WTC11 (cell line): ENCODE data around the gene KLK2. TPM values are rescaled to one million over a fixed set of nuclear protein-coding genes. Genes with fewer than 3 reads are reported as not detected.

Experiments used
- ATAC-seq: fragments of 200-7000 bp; cut with Tn5 transposase; 2 replicates; pipeline ENCODE4 v1.10.0; 2021; ENCODE audit warnings: mild to moderate bottlenecking, moderate library complexity
- CTCF ChIA-PET: fragments of 300-600 bp; sonication (Branson Sonifier 250); formaldehyde crosslinking; loops from one replicate; lab custom pipeline; 2021; ENCODE audit warnings: antibody characterized with exemption; lab: Charles Lee
- POLR2A ChIA-PET: fragments of 350-600 bp; sonication (Branson Sonifier 250); formaldehyde crosslinking; loops from one replicate; lab custom pipeline; 2021; ENCODE audit warnings: antibody characterized with exemption; lab: Charles Lee
- DNase-seq: peaks from one replicate; pipeline ENCODE4 v3.0.0; 2021; ENCODE audit warnings: low spot score
- H3K27ac Mint-ChIP-seq: 2 replicates; pipeline ENCODE4 v1.8.0; 2021; ENCODE audit warnings: mixed read lengths
- H3K27me3 Mint-ChIP-seq: 2 replicates; pipeline ENCODE4 v1.8.0; 2021; ENCODE audit warnings: low read depth, mild to moderate bottlenecking, moderate library complexity, mixed read lengths
- H3K36me3 Mint-ChIP-seq: 2 replicates; pipeline ENCODE4 v1.8.0; 2021; ENCODE audit warnings: mixed read lengths
- H3K4me1 Mint-ChIP-seq: 2 replicates; pipeline ENCODE4 v1.8.0; 2022; ENCODE audit warnings: mixed read lengths
- H3K4me3 Mint-ChIP-seq: 2 replicates; pipeline ENCODE4 v1.8.0; 2021; ENCODE audit warnings: mild to moderate bottlenecking, moderate library complexity, mixed read lengths
- H3K9me3 Mint-ChIP-seq: 2 replicates; pipeline ENCODE4 v1.8.0; 2021; ENCODE audit warnings: mixed read lengths
- ATF1 ChIP-seq: sonication (generic); formaldehyde crosslinking; IDR thresholded peaks from 2 replicates; pipeline ENCODE4 v1.8.1; 2023; ENCODE audit warnings: mild to moderate bottlenecking, moderate library complexity, missing genetic modification reagents
- CREB1 ChIP-seq: sonication (generic); formaldehyde crosslinking; IDR thresholded peaks from 2 replicates; pipeline ENCODE4 v1.8.0; 2023; ENCODE audit warnings: mild to moderate bottlenecking, missing genetic modification reagents
- E2F4 ChIP-seq: sonication (generic); formaldehyde crosslinking; IDR thresholded peaks from 2 replicates; pipeline ENCODE4 v1.8.1; 2022; ENCODE audit warnings: low read depth, mild to moderate bottlenecking, moderate library complexity, missing genetic modification reagents, borderline replicate concordance
- ELF4 ChIP-seq: sonication (generic); formaldehyde crosslinking; IDR thresholded peaks from 2 replicates; pipeline ENCODE4 v1.8.1; 2022; ENCODE audit warnings: low read depth, mild to moderate bottlenecking, moderate library complexity, missing genetic modification reagents
- EMX1 ChIP-seq: fragments of 250-450 bp; sonication (Bioruptor Pico); IDR thresholded peaks from 2 replicates; pipeline ENCODE4 v1.8.0; 2021; ENCODE audit warnings: mild to moderate bottlenecking
- ESRRA ChIP-seq: sonication (generic); formaldehyde crosslinking; IDR thresholded peaks from 2 replicates; pipeline ENCODE4 v1.8.1; 2022; ENCODE audit warnings: mild to moderate bottlenecking, missing genetic modification reagents, borderline replicate concordance
- FOXP1 ChIP-seq: sonication (generic); formaldehyde crosslinking; IDR thresholded peaks from 2 replicates; pipeline ENCODE4 v1.8.0; 2022; ENCODE audit warnings: missing genetic modification reagents, mild to moderate bottlenecking, moderate library complexity, borderline replicate concordance
- FOXP4 ChIP-seq: sonication (generic); formaldehyde crosslinking; IDR thresholded peaks from 2 replicates; pipeline ENCODE4 v1.8.0; 2022; ENCODE audit warnings: mild to moderate bottlenecking, missing genetic modification reagents
- HMGXB4 ChIP-seq: sonication (generic); formaldehyde crosslinking; IDR thresholded peaks from 2 replicates; pipeline ENCODE4 v1.8.1; 2023; ENCODE audit warnings: mild to moderate bottlenecking, moderate library complexity, missing genetic modification reagents
- KAT7 ChIP-seq: sonication (generic); formaldehyde crosslinking; IDR thresholded peaks from 2 replicates; pipeline ENCODE4 v1.8.1; 2023; ENCODE audit warnings: missing genetic modification reagents, mild to moderate bottlenecking, borderline replicate concordance
- NFE2L1 ChIP-seq: sonication (generic); formaldehyde crosslinking; IDR thresholded peaks from 2 replicates; pipeline ENCODE4 v1.8.1; 2023; ENCODE audit warnings: missing genetic modification reagents
- NR3C1 ChIP-seq: sonication (generic); formaldehyde crosslinking; conservative IDR thresholded peaks from 2 replicates; pipeline ENCODE4 v1.8.1; 2023; ENCODE audit warnings: low read depth, mild to moderate bottlenecking, missing genetic modification reagents
- RELA ChIP-seq: sonication (generic); formaldehyde crosslinking; IDR thresholded peaks from 2 replicates; pipeline ENCODE4 v1.8.1; 2022; ENCODE audit warnings: missing genetic modification reagents, mild to moderate bottlenecking, borderline replicate concordance
- RORB ChIP-seq: fragments of 250-450 bp; sonication (Bioruptor Pico); IDR thresholded peaks from 2 replicates; pipeline ENCODE4 v1.9.0; 2021; ENCODE audit warnings: mild to moderate bottlenecking
- SMAD3 ChIP-seq: sonication (generic); formaldehyde crosslinking; IDR thresholded peaks from 2 replicates; pipeline ENCODE4 v1.8.0; 2022; ENCODE audit warnings: missing genetic modification reagents, mild to moderate bottlenecking, borderline replicate concordance
- SMAD4 ChIP-seq: sonication (generic); formaldehyde crosslinking; IDR thresholded peaks from 2 replicates; pipeline ENCODE4 v1.8.0; 2022; ENCODE audit warnings: mild to moderate bottlenecking, missing genetic modification reagents
- SOX15 ChIP-seq: fragments of 250-450 bp; sonication (Bioruptor Pico); IDR thresholded peaks from 2 replicates; pipeline ENCODE4 v1.9.0; 2021; ENCODE audit warnings: mild to moderate bottlenecking
- SP1 ChIP-seq: sonication (generic); formaldehyde crosslinking; conservative IDR thresholded peaks from 2 replicates; pipeline ENCODE4 v1.8.1; 2022; ENCODE audit warnings: missing genetic modification reagents
- TP53 ChIP-seq: sonication (generic); formaldehyde crosslinking; IDR thresholded peaks from 2 replicates; pipeline ENCODE4 v1.8.1; 2023; ENCODE audit warnings: mild to moderate bottlenecking, missing genetic modification reagents
- USF1 ChIP-seq: sonication (generic); formaldehyde crosslinking; IDR thresholded peaks from 2 replicates; pipeline ENCODE4 v1.8.0; 2022; ENCODE audit warnings: mild to moderate bottlenecking, missing genetic modification reagents
- ZBTB21 ChIP-seq: sonication (generic); formaldehyde crosslinking; IDR thresholded peaks from 2 replicates; pipeline ENCODE4 v1.8.1; 2023; ENCODE audit warnings: mild to moderate bottlenecking, missing genetic modification reagents, borderline replicate concordance
- ZNF219 ChIP-seq: sonication (generic); formaldehyde crosslinking; IDR thresholded peaks from 2 replicates; pipeline ENCODE4 v1.8.0; 2023; ENCODE audit warnings: missing genetic modification reagents, mild to moderate bottlenecking, borderline replicate concordance
- ZNF416 ChIP-seq: fragments of 250-450 bp; sonication (Bioruptor Pico); IDR thresholded peaks from 2 replicates; pipeline ENCODE4 v1.9.0; 2021; ENCODE audit warnings: mild to moderate bottlenecking, inconsistent platforms
- total RNA-seq: library from RNA; stranded (reverse); gene quantifications from 3 replicates; pipeline ENCODE4 v1.2.3, GENCODE V29; 2021

Gene KLK2
- total RNA-seq, 1 experiment from 2014 or later: not detected

- ChIA-PET CTCF (no interaction called here), POLR2A (no interaction called here)
- ATAC-seq (no peak), DNase-seq (no peak)
- H3K27ac Mint-ChIP-seq: no peak overlapping the region
- peaks cover 17% of the 10 kb centered on the region for H3K4me1 Mint-ChIP-seq
- H3K36me3 Mint-ChIP-seq: no peaks in the 10 kb centered on the region
- no peaks in the 10 kb centered on the region for H3K9me3 Mint-ChIP-seq
- no peak for TF ChIP-seq ZBTB21 (CRISPR knock-in tag)
- no peak for TF ChIP-seq USF1 (CRISPR knock-in tag)
- no peak for TF ChIP-seq NR3C1 (CRISPR knock-in tag)
- peaks cover 59% of the 10 kb centered on the region for H3K27me3 Mint-ChIP-seq
- no peak overlapping the region for H3K4me3 Mint-ChIP-seq
Measured at GRCh38 chr19:50832666-50833065, 40.6 kb upstream of the KLK2 start.

GRCh38 chr19:50833117-50833801 is 40.0 kb upstream of the KLK2 start, which contains the start of gene KLK15:
KLK15 (minus strand) TSS chr19:50833574; CDS start chr19:50831492, 2,082 bp downstream.
- Mint-ChIP-seq H3K27ac (no peak within 1 kb of the TSS), H3K4me1 (peaks cover 19% of the 10 kb centered on the region), H3K27me3 (peaks cover 55% of the 10 kb centered on the region), H3K4me3 (no peak within 1 kb of the TSS), H3K9me3 (no peaks in the 10 kb centered on the region), H3K36me3 (no peaks in the 10 kb centered on the region)
- TF ChIP-seq SMAD4 (CRISPR knock-in tag): no peak
- TF ChIP-seq ESRRA: no peak
- no peak for TF ChIP-seq ELF4
- TF ChIP-seq CREB1 (CRISPR knock-in tag): no peak
- TF ChIP-seq EMX1 (CRISPR knock-in tag): no peak
- no peak for TF ChIP-seq FOXP1 (CRISPR knock-in tag)
- no peak for TF ChIP-seq ZNF219
- no peak for TF ChIP-seq RELA (CRISPR knock-in tag)
- no peak for TF ChIP-seq RORB (CRISPR knock-in tag)
- no peak for TF ChIP-seq SOX15
- TF ChIP-seq FOXP4 (CRISPR knock-in tag): no peak
- no peak for TF ChIP-seq ATF1 (CRISPR knock-in tag)
- TF ChIP-seq SP1 (CRISPR knock-in tag): no peak
- no peak for TF ChIP-seq ZNF416 (CRISPR knock-in tag)
- no peak for TF ChIP-seq HMGXB4 (CRISPR knock-in tag)
- no peak for TF ChIP-seq NFE2L1 (CRISPR knock-in tag)
- TF ChIP-seq SMAD3 (CRISPR knock-in tag): no peak
- no peak for TF ChIP-seq KAT7 (CRISPR knock-in tag)
- no peak for TF ChIP-seq E2F4 (CRISPR knock-in tag)
- TF ChIP-seq TP53: no peak
- ChIA-PET CTCF (no interaction called here), POLR2A (no interaction called here)
- DNase-seq (no peak), ATAC-seq (no peak)
